Hepatocyte (in vitro differentiated cells): ENCODE data around the gene ITPR2. TPM values are rescaled to one million over a fixed set of nuclear protein-coding genes. Genes with fewer than 3 reads are reported as not detected.
"Not testable (repeated sequence)": the region's sequence is repeated elsewhere in the genome, so short reads cannot be mapped to it uniquely, and the experiment has no call there.

Source experiments
- DNase-seq: peaks from one replicate; pipeline ENCODE4 v3.0.0-alpha.2; 2016; ENCODE audit warnings: low spot score
- H2AFZ ChIP-seq: fragments of 200-600 bp; sonication (generic); 2 replicates; pipeline ENCODE4 v1.6.0; 2016; ENCODE audit warnings: antibody characterized with exemption, mild to moderate bottlenecking
- H3K27ac ChIP-seq: fragments of 200-600 bp; sonication (generic); 2 replicates; pipeline ENCODE4 v1.5.1; 2016; ENCODE audit warnings: mild to moderate bottlenecking
- H3K27me3 ChIP-seq: fragments of 200-600 bp; sonication (generic); 2 replicates; pipeline ENCODE4 v1.6.1; 2016
- H3K36me3 ChIP-seq: fragments of 200-600 bp; sonication (generic); replicated peaks from 2 replicates; pipeline ENCODE4 v1.5.1; 2016; ENCODE audit warnings: low read depth; ENCODE audit not compliant: insufficient read depth
- H3K4me1 ChIP-seq: fragments of 200-600 bp; sonication (generic); 2 replicates; pipeline ENCODE4 v1.5.1; 2016; ENCODE audit warnings: mild to moderate bottlenecking, moderate library complexity; ENCODE audit not compliant: insufficient read depth
- H3K4me2 ChIP-seq: fragments of 200-600 bp; sonication (generic); 2 replicates; pipeline ENCODE4 v1.6.0; 2016
- H3K4me3 ChIP-seq: fragments of 200-600 bp; sonication (generic); 2 replicates; pipeline ENCODE4 v1.5.1; 2016; ENCODE audit warnings: mild to moderate bottlenecking
- H3K79me2 ChIP-seq: fragments of 200-600 bp; sonication (generic); 2 replicates; pipeline ENCODE4 v1.6.0; 2017; ENCODE audit warnings: mild to moderate bottlenecking
- H3K9me2 ChIP-seq: fragments of 200-600 bp; sonication (generic); replicated peaks from 2 replicates; pipeline ENCODE4 v1.6.0; 2017; ENCODE audit warnings: mild to moderate bottlenecking; ENCODE audit not compliant: insufficient read depth
- H3K9me3 ChIP-seq: fragments of 200-600 bp; sonication (generic); 2 replicates; pipeline ENCODE4 v1.5.1; 2016; ENCODE audit warnings: low read depth, mild to moderate bottlenecking
- H4K20me1 ChIP-seq: fragments of 200-600 bp; sonication (generic); 2 replicates; pipeline ENCODE4 v1.6.0; 2016; ENCODE audit warnings: mild to moderate bottlenecking; ENCODE audit not compliant: insufficient read depth, poor library complexity, severe bottlenecking
- EZH2 ChIP-seq: fragments of 200-600 bp; sonication (generic); IDR thresholded peaks from 2 replicates; pipeline ENCODE4 v1.6.1; 2016; ENCODE audit warnings: antibody characterized with exemption, mild to moderate bottlenecking, borderline replicate concordance
- EZH2phosphoT487 ChIP-seq: fragments of 200-600 bp; sonication (generic); IDR thresholded peaks from one replicate; pipeline ENCODE4 v1.6.1; 2018; ENCODE audit warnings: antibody characterized with exemption, mild to moderate bottlenecking, low read depth, moderate library complexity; ENCODE audit not compliant: unreplicated experiment, severe bottlenecking
- WGBS: methylation state at CpG from one replicate; pipeline ENCODE4 v1.1.6; 2016; ENCODE audit warnings: low lambda C conversion rate; ENCODE audit errors: missing lambda C conversion rate; 5-methylcytosine and 5-hydroxymethylcytosine counted together
- polyA plus RNA-seq: library from polyadenylated mRNA; unstranded; fragments of >200 nt; fragmentation: Nextera tagmentation; extraction: Ambion mirVana; gene quantifications from 2 replicates; pipeline ENCODE4 v1.2.1, GENCODE V29; 2016
- total RNA-seq: library from RNA; depleted of rRNA; stranded (reverse); fragments of >200 nt; gene quantifications from 2 replicates; pipeline ENCODE4 v1.2.3, GENCODE V29; 2014
- TF ChIP-seq, protein P1 (sequence below): fragments of 200-600 bp; sonication (generic); IDR thresholded peaks from 2 replicates; pipeline ENCODE4 v1.5.1; 2016; ENCODE audit warnings: antibody characterized with exemption, mild to moderate bottlenecking; ENCODE audit not compliant: poor library complexity

Gene ITPR2
- total and polyA plus RNA-seq, 2 experiments from 2014 or later, result 22.0 to 51.4 TPM

- Histone ChIP-seq H3K4me1 (peaks cover 7% of the 10 kb centered on the region), H2AFZ (no peak overlapping the region), H3K4me3 (no peak overlapping the region), H3K4me2 (no peak overlapping the region), H3K27me3 (no peaks in the 10 kb centered on the region), H3K9me2 (no peaks in the 10 kb centered on the region), H3K79me2 (no peaks in the 10 kb centered on the region), H3K27ac (no peak overlapping the region), H3K36me3 (no peaks in the 10 kb centered on the region), H4K20me1 (no peaks in the 10 kb centered on the region), H3K9me3 (no peaks in the 10 kb centered on the region)
- 81% methylated on average over 3 of the region's 3 CpGs for WGBS
- no peak for TF ChIP-seq EZH2
- TF ChIP-seq, protein P1, sequence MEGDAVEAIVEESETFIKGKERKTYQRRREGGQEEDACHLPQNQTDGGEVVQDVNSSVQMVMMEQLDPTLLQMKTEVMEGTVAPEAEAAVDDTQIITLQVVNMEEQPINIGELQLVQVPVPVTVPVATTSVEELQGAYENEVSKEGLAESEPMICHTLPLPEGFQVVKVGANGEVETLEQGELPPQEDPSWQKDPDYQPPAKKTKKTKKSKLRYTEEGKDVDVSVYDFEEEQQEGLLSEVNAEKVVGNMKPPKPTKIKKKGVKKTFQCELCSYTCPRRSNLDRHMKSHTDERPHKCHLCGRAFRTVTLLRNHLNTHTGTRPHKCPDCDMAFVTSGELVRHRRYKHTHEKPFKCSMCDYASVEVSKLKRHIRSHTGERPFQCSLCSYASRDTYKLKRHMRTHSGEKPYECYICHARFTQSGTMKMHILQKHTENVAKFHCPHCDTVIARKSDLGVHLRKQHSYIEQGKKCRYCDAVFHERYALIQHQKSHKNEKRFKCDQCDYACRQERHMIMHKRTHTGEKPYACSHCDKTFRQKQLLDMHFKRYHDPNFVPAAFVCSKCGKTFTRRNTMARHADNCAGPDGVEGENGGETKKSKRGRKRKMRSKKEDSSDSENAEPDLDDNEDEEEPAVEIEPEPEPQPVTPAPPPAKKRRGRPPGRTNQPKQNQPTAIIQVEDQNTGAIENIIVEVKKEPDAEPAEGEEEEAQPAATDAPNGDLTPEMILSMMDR, result no peak
- no peak for TF ChIP-seq EZH2phosphoT487
- DNase-seq, result no peak
Measured at GRCh38 chr12:26868447-26869103, 35.6 kb upstream of the ITPR2 start.

DNA sequence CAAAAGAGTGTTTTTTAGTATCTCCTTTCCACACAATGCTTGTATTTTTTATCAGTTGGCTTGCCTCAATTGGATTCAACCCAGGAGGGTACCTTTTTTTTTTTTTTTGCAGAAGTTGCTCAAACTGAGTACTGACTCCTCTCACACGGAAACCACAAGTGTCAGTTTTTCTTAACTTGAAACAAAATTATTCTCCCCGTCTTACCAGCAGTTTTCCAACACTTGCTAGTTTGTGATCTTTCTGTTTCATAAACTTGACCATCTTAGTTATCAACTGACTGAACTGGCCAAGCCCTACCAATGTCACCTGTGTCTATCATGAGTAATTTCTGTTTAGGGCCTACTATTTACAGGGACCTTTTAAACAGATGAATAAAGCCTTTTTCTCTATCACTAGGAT is 34.1 kb upstream of the ITPR2 start:
- no peak overlapping the region for H3K4me3 ChIP-seq
- TF ChIP-seq EZH2, result no peak
- no peak for TF ChIP-seq EZH2phosphoT487
- TF ChIP-seq, protein P1, result no peak
- H2AFZ ChIP-seq, result no peak overlapping the region
- H3K27me3 ChIP-seq, result no peaks in the 10 kb centered on the region
- H3K4me2 ChIP-seq, result no peak overlapping the region
- H3K27ac ChIP-seq, result no peak overlapping the region
- H3K36me3 ChIP-seq, result no peaks in the 10 kb centered on the region
- no peaks in the 10 kb centered on the region for H4K20me1 ChIP-seq
- H3K4me1 ChIP-seq, result peaks cover 7% of the 10 kb centered on the region
- no peaks in the 10 kb centered on the region for H3K9me3 ChIP-seq
- 89% methylated on average over 2 of the region's 2 CpGs for WGBS
- DNase-seq, result no peak
- H3K9me2 ChIP-seq, result no peaks in the 10 kb centered on the region
- H3K79me2 ChIP-seq, result no peaks in the 10 kb centered on the region

DNA sequence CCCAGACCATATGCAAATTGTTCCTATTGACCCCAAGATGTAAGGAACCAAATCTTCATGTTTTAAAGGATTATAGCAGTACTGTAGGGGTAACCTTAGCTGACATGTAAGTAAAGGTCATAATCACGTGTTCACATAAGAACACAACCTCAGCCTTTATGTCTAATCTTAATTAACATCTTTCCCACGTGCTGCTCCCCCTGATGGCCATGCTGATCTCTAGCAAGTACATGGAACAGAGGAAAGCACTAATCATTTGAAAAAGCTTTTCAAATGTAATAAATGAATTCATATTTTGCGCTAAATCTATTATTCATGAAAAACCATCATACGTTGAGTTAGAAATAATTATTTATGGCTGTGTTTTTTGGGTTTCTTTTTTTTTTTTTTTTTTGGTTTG is 30.5 kb upstream of the ITPR2 start:
- no peak overlapping the region for H3K4me2 ChIP-seq
- H3K9me2 ChIP-seq, result no peaks in the 10 kb centered on the region
- no peaks in the 10 kb centered on the region for H3K4me1 ChIP-seq
- TF ChIP-seq, protein P1, result peak; percentile 17
- no peak for TF ChIP-seq EZH2phosphoT487
- H3K4me3 ChIP-seq, result no peak overlapping the region
- H3K36me3 ChIP-seq, result no peaks in the 10 kb centered on the region
- WGBS, result 66% methylated on average over 4 of the region's 4 CpGs
- no peak for DNase-seq
- H3K27me3 ChIP-seq, result no peaks in the 10 kb centered on the region
- no peak overlapping the region for H3K27ac ChIP-seq
- H2AFZ ChIP-seq, result no peak overlapping the region
- H3K9me3 ChIP-seq, result no peaks in the 10 kb centered on the region
- no peaks in the 10 kb centered on the region for H4K20me1 ChIP-seq
- H3K79me2 ChIP-seq, result no peaks in the 10 kb centered on the region

DNA sequence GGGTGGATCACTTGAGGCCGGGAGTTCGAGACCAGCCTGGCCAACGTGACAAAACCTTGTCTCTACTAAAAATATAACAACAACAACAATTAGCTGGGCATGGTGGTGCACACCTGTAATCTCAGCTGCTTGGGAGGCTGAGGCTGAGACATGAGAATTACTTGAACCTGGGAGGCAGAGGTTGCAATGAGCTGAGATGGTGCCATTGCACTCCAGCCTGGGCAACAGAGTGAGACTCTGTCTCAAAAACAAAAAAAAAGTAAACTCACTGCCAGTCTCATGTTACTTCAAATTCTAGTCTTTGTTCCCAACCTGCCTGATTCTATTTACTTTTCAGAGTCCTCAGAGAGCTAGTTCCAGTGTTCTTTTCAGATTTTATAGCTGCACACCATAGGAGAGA is 29.8 kb upstream of the ITPR2 start:
- 94% methylated on average over 3 of the region's 3 CpGs for WGBS
- not testable (repeated sequence) for H3K9me2 ChIP-seq, H2AFZ ChIP-seq, H3K9me3 ChIP-seq, H3K79me2 ChIP-seq, H3K27ac ChIP-seq, DNase-seq, H3K36me3 ChIP-seq, H4K20me1 ChIP-seq, H3K4me3 ChIP-seq, H3K4me2 ChIP-seq, H3K4me1 ChIP-seq, H3K27me3 ChIP-seq
